GM20431 (cell line): Measurements from ENCODE around the gene DMBX1.

ENCODE experiments used
- in situ Hi-C: fragments of 300-500 bp; cut with MseI, MboI; formaldehyde crosslinking; loops from one replicate; pipeline ENCODE4 v1.15.0; 2020; ENCODE audit warnings: low sequenced_read_pairs; ENCODE audit not compliant: unreplicated experiment

Gene DMBX1

DNA sequence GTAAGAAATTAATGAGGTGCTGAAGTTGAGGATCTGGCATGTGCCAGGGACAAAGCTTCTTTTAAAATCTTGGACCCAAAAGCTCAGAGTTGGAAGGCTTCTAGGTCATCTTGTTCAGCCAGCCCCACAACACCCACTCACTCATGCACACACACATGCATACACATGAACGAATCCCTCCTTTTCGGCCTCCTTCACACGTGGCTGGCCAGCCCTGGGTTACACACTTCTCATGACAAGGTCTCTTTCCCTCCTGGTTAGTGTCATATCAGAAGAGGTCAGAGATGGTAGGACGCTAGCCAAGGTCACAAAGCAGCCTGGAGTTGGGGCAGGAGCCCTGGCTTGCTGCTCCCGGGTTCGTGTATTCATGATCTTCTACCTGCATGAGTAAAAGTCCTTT lies 6.9 kb downstream of the DMBX1 start:
- in situ Hi-C loops = no loop called here

DNA sequence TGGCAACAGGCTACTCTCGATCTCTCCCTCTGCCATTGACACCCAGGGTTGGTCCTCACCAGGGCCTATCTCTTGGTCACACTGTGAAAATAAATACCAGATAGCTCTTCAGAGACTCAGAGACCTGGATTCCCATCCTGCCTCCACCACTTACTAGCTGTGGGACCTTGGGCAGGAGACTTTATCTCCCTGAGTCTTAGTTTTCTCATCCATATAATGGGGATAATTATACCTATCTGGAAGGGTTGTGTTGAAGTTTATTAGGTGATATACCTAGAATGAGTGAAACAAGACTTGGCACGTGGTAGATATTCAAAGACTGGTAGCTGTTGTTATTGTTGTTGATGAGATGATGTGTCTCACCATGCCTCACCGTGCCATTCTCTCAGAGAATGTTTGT lies 7.4 kb downstream of the DMBX1 start:
- in situ Hi-C loops = no loop called here

DNA sequence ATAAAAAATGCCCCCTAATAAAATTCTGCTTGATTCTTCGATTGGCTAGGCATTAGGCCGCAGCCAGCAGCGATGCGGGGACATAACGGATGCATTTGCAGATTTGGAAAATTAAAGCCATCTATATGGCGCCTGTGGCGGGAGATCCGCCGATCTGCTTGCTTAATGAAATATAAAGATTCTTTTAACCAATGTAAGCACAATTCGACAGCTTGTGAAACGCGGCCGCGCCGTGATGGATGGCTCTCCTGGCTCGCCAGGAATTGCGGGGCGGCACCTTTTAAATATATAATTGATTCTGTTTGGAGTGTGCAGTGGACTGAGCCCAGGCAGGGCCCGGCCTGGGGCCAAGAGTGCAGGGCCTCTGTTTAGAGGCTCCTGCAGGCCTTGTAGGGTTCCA lies 8.0 kb downstream of the DMBX1 start:
- in situ Hi-C loops = no loop called here

DNA sequence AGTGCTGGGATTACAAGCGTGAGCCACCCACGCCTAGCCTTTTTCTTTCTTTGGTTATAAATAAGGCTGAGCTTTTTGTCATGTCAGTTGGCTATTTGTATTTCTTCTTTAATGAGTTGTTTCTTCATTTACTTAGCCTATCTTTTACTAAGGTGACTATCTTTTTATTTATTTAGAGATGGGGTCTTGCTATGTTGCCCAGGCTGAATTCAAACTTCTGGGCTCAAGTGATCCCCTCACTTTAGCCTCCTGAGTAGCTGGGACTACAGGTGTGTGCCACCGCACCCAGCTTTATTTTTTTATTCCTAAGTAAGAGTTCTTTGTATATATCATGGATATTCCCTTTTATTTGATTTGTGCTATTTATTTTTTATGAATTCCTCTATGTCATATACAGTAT lies 11.9 kb downstream of the DMBX1 start:
- in situ Hi-C loops = no loop called here

DNA sequence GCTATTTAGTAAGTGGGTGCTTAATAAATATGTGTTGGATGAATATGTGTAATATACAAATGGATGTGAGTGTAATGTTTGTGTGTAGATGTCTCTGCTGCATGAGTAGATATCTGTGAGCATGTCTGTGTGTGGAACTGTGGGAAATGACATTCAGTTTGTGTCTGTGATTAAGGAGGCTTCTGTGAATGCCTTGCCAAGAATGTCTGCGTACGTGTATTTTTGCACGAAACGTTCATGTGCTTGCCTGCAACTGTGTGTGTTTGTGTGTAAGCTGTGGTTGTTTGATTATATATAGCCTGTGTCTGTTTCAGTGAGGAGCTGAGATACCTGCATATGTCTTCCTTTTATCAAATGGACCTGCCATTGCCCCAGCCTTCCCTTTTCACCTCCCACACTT lies 13.8 kb downstream of the DMBX1 start:
- in situ Hi-C loops = no loop called here

DNA sequence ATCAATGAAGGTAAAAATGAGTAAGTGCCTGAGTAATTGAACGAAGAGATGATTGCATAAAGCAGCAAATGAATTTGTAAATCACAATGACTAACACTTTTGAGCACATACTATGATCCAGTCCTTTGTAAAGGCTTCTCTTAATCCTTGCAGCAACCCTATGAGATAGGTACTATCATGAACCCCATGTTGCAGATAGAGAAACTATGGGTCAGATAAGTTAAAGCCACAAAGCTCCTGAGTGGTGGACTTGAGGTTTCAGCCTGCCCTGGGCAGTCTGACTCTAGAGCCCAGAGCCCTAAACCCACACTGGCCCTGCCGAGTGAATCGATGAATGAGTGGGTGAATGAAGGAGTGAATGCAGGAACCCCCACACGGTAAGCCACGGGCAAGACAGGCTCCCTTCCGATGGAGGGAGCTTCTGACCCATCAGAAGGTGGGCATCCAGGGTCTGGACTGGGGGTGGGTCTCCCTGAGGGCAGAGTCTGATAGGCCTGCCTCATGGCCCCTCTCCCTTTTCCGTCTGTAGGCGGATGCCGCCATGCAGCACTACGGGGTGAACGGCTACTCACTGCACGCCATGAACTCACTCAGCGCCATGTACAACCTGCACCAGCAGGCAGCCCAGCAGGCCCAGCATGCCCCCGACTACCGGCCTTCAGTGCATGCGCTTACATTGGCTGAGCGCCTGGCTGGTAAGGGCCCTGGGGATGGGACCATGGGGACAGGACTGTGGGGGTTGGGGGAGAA lies 17.0 kb downstream of the DMBX1 start:
- in situ Hi-C loops = no loop called here

DNA sequence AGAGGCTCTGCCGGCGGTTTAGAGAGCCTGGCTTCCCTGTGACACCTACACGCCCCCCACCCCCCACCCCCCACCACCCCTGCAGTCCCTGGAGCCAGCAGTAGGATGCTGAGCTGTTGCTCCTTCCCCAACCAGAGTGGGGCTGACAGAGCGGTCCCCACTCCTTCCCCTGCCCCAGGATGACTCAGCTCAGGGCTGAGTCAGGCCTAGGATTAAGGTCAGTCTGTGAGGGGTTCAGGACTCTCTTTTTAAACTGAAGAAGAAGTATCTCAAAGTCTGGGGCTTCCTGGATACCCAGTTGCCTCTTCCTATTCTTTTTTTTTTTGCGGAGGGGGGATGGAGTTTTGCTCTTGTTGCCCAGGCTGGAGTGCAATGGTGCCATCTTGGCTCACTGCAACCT lies 19.1 kb downstream of the DMBX1 start:
- in situ Hi-C loops = no loop called here

DNA sequence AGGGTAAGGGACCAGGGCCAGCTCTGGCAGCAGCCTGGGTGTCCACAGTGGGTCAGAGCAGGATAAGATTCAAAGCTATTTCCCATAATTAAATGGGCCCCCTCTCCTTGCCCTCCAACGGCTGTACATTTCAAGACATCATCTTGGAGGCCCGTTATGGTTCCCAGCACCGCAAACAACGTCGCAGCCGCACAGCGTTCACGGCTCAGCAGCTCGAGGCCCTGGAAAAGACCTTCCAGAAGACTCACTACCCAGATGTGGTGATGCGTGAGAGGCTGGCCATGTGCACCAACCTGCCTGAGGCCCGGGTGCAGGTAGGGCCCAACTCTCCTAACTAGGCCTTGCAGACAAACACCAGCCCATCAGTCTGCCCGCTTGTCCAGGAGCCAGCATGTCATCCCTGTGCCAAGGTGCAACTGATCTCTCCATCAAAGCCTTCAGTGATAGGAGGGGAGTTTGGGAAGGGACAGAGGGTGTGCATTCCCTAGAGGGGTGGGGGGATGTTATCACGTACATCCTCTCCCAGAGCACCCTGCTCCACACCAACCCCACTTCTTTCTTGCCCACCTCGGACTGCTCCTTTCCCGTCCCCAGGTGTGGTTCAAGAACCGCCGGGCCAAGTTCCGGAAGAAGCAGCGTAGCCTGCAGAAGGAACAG lies 20.8 kb downstream of the DMBX1 start:
- in situ Hi-C loops = no loop called here

DNA sequence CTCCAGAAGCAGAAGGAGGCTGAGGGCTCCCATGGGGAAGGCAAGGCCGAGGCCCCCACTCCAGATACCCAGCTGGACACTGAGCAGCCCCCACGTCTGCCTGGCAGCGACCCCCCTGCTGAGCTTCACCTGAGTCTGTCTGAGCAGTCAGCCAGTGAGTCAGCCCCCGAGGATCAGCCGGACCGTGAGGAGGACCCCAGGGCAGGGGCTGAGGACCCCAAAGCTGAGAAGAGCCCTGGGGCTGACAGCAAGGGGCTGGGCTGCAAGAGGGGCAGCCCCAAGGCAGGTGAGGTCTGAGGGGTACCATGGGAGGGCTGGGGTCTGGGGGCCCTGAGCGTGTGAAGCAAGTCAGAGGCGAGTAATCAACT lies 21.3 kb downstream of the DMBX1 start:
- in situ Hi-C loops = no loop called here

DNA sequence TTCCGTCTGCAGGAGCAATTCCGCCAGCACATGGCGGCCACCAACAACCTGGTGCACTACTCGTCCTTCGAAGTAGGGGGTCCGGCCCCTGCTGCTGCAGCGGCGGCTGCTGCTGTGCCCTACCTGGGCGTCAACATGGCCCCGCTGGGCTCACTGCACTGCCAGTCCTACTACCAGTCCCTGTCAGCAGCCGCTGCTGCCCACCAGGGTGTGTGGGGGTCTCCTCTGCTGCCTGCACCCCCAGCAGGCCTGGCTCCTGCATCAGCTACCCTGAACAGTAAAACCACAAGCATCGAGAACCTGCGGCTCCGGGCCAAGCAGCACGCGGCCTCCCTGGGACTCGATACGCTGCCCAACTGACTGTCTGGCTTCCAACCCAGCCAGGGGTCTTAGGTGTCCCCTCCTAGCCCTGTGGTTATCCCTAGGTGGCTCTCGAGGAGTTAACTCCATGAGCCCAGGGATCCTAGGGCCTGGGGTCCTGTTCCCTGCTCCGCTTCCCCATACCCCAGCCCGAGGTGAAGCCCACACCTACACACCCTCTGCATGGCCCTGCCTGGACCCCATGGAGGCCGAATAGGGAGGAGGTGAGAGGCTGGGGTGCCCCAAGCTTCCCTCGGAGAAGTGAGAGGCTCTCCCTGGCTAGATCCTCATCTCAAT lies 22.6 kb downstream of the DMBX1 start:
- in situ Hi-C loops = no loop called here

DNA sequence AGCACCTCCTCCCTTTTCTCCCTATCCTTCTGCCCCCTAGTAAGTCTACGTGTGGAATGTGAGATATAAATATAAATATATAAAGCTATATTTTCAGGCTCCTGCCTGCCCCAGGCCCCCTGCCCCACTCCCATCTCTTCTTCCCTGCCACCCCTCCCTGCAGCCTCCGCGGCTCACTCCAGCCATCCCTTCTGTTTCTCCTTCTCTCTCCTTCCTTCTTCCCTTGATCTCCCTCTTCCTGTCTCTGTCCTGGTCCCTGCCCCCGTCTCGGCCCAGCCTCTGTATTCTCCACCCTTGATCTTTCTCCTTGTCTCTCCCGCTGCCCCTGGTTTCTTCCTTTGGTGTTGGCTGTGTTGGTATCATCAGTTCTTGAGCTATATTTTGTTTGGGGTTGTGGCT lies 23.2 kb downstream of the DMBX1 start:
- in situ Hi-C loops = no loop called here

DNA sequence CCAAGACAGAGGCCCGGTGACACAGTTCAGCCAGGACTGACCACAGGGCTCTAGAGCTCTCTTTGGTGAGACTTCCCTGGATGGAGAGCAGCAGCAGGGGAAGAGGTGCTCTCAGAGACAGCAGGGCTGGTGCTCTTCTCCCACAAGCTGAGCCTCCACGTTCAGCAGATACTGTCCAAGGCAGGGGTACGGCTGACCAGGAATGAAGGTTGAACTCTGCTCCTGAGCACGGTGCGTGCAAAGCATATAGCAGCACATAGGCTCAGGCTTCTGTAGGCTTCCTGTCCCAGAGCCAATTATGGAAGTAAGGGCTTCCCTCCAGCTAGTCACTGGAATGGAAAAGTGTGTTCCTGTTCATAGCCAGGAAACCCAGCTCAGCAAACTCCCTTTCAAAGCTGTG lies 23.9 kb downstream of the DMBX1 start:
- in situ Hi-C loops = no loop called here

DNA sequence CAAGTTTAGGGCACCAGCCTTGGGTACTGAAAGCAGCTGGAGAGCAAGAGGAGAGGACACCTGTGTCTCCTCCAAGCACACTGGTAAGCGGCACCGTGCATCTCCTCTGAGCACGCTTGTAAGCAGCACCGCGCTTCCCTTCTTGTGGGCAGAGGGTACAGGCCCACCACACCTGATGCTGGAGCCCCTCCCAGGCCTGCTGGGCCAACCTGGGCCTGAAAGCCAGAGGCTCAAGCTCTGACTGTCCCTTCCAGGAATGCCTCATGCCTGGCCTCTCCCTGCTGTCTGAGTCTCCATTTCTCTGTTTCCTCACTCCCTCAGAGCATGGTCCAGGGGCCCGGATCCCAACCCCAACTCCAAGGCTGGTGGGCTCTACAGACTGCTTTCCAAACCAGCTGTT lies 25.9 kb downstream of the DMBX1 start:
- in situ Hi-C loops = no loop called here

DNA sequence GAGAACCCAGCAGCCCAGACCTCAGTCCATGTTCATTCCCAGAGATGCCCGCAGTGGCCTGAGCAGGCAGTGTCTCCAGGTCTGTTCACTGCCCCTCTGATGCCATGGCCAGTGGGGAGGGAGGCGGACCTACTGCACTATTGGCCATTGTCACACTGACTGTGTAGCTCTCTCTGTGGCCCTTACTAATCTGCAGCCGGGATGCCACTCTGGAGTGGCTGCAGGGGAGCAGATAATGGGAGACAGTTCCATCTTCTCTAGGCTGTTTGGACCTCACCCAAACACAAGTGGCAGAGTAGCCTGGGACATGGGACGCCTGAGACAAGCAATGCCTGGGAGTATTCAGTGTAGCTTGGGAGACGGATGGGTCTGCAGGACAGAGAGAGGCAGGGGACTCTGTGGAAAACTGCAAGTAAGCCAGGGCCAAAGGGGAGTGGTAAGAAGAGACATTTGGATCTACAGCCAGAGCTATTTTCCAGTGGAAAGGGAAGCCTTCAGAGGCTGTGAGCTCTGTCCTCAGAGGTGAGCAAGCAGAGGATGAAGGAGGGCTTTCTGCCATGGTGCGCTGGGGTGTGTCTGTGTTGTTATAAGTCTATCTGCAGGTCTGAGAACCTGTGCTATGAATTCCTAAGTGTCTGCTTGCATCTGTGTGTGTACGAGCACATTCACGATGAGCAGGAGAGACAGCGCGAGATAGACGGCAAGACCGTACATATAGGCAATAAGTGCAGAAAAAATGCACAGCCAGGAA lies 26.7 kb downstream of the DMBX1 start:
- in situ Hi-C loops = no loop called here

DNA sequence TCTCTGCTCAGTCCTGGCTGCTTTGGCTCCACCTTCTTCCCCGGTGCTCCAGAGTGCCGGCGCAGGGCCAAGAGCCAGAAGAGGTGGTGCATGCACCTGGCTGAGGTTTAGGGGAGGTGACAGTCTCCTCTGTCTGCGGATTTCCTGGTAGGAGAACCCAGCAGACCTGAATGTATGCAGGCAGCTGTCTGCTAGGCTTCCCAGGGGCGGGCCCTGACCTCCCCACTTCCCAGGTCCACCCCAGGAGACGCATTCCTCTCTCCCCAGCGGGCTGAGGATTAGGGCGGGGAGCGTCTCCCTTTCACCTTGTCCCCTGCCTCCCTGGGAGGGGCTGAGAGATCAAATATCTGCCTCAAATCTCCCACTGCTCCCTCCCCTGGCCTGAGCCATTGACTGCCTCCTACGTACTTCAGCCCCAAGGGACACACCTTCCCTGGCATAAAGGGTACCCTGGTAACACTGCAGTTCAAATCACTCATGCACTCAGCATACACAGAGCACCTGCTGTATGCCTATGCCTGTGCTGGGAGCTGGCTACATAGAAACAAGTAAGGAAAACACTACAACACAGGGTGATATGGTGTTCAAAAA lies 27.5 kb downstream of the DMBX1 start:
- in situ Hi-C loops = no loop called here

DNA sequence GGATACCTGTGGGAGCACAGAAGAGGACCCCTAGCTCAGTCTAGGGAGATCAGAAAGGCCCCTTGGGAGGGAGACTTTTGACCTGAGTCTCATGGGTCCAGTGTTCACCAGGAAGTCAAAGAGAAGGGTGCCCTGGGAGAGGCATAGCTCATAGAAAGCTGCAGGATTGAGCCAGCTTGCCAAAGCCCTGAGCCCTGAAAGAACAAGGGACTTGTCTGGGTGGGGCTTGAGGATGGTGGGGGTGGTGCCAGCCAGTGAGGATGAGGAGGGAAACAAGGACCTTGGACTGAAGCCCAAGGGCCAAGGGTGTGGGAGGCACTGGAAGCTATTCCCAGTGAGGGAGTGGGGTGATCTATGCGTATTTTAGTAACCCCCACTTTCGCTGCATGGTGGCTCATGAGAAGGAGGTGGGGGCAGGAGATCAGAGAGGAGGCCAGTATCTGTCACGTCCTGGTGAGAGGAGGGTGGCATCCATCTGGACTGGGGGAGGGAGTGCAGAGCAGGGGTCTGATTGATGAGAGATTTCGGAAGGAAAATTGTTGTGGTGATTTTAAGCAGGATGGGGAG lies 28.4 kb downstream of the DMBX1 start:
- in situ Hi-C loops = no loop called here

DNA sequence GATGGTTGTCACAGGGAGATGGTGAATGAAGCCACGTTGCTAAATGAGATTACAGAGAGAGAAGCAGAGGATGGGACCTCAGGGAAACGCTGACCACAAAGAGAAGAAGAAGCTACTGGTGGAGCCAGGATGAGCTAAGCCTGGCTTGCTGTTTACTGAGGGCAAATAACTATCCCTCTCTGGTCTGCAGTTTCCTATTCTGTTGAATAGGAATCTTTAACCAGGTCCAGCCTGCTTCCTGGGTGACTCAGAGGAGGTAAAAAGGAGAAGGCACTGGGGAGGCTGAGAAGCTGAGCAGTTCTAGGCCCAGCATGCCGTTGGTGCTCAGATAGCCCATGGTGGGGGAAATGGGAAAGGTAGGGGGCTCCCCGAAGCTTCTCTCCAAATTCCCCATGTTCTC lies 29.6 kb downstream of the DMBX1 start:
- in situ Hi-C loops = no loop called here

DNA sequence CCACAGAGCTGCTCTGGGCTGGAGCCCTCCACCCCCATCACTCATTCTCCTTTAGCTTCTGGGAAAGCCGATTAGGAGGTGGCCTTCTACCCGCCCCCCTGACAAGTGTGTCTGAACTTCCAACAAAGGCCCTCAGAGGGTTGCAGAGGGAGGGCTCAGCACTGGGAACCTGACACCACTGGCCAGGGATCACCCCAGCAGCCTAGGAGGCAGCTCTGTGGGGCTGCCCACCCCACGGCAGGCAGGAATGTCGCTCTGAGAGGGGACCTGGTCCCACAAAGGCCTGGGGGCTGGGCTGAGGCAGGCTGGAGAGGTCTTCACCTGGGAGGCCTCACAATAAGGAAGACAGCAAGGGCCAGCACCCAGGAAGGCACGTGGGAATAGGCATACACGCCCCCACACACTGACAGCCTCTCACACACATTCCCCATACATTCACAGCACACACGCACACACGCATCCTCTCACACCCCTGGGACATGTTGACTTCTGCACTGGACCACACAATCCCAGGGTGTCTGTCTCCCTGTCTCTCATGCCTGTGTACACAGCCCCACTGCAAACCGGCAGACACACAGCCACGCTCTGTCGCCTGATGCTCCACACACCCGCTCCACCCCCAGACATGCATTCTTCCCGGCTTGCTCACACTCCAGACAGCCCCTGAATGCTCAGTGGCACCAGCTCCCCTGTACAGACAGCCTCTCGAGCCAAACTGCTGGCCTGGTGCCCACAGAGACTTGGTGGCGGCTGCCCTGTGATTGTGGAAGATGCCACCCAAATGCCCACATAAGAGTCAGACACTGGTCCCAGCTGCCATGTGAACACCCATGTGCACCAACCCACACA lies 30.7 kb downstream of the DMBX1 start:
- in situ Hi-C loops = no loop called here

DNA sequence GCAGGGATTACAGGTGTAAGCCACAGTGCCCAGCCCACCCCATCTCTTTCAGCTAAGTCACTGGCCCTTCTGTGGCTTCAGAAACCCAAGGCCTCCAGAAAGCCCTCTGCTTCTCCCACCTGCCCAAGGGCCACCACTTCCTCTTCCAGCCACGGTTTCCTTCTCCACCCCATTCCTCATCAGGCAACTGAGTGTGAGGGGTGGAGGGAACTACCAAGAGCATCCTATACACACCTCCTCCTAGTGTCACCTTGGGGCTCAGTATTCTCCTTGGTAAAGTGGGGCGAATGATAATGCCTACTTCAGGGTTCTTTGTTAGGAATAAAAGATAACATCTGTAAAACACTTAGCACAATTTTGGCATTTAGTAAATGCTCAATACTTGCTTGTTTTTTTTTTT lies 31.8 kb downstream of the DMBX1 start:
- in situ Hi-C loops = no loop called here
